ENCODE measurements around the gene BATF.

BATF gene

GRCh38 chr14:75558440-75558839 lies 36.2 kb downstream of the BATF start:
- DNase-seq (ENCODE audit: extremely low spot score, insufficient read length, low read depth) (no peak), FAIRE-seq (no peak)

- no peak for FAIRE-seq
These were observed 36.8 kb downstream of the BATF start for GRCh38 chr14:75559045-75559444.

GRCh38 chr14:75559451-75560222 lies 37.4 kb downstream of the BATF start:
- no peak for DNase-seq (ENCODE audit: extremely low spot score, insufficient read length, low read depth)
- FAIRE-seq, result peak; percentile 15

More at GRCh38 chr14:75559045-75559444, 36.8 kb downstream of the BATF start:
- no peak for DNase-seq (ENCODE audit: extremely low spot score, insufficient read length, low read depth)

GRCh38 chr14:75561013-75561432 lies 38.8 kb downstream of the BATF start:
- FAIRE-seq, result peak; percentile 67

GRCh38 chr14:75562089-75562488 lies 39.8 kb downstream of the BATF start:
- FAIRE-seq (no peak), DNase-seq (ENCODE audit: extremely low spot score, insufficient read length, low read depth) (no peak)

More at GRCh38 chr14:75561013-75561432, 38.8 kb downstream of the BATF start:
- DNase-seq (ENCODE audit: extremely low spot score, insufficient read length, low read depth), result no peak

GRCh38 chr14:75562489-75562888 lies 40.2 kb downstream of the BATF start:
- no peak for FAIRE-seq
- DNase-seq (ENCODE audit: extremely low spot score, insufficient read length, low read depth), result no peak

- DNase-seq (ENCODE audit: extremely low spot score, insufficient read length, low read depth), result no peak
- no peak for FAIRE-seq
These were observed 41.7 kb downstream of the BATF start for GRCh38 chr14:75563931-75564330.

GRCh38 chr14:75565056-75565455 lies 42.8 kb downstream of the BATF start:
- DNase-seq (ENCODE audit: extremely low spot score, insufficient read length, low read depth) (no peak), FAIRE-seq (no peak)

- DNase-seq (ENCODE audit: extremely low spot score, insufficient read length, low read depth), result no peak
- FAIRE-seq, result no peak
These were observed 44.1 kb downstream of the BATF start for GRCh38 chr14:75566321-75566720.

GRCh38 chr14:75566752-75567151 lies 44.5 kb downstream of the BATF start:
- DNase-seq (ENCODE audit: extremely low spot score, insufficient read length, low read depth) (no peak), FAIRE-seq (no peak)

GRCh38 chr14:75568140-75568539 lies 45.9 kb downstream of the BATF start:
- no peak for DNase-seq (ENCODE audit: extremely low spot score, insufficient read length, low read depth)
- no peak for FAIRE-seq

- DNase-seq (ENCODE audit: extremely low spot score, insufficient read length, low read depth) (no peak), FAIRE-seq (no peak)
These were observed 46.5 kb downstream of the BATF start for GRCh38 chr14:75568791-75569190.

- DNase-seq (ENCODE audit: extremely low spot score, insufficient read length, low read depth), result no peak
- FAIRE-seq, result no peak
These were observed 48.5 kb downstream of the BATF start for GRCh38 chr14:75570797-75571196.

- no peak for FAIRE-seq
- DNase-seq (ENCODE audit: extremely low spot score, insufficient read length, low read depth), result no peak
These were observed 49.8 kb downstream of the BATF start for GRCh38 chr14:75572104-75572503.

- FAIRE-seq (no peak), DNase-seq (ENCODE audit: extremely low spot score, insufficient read length, low read depth) (no peak)
These were observed 54.8 kb downstream of the BATF start for GRCh38 chr14:75577090-75577489.

- peak; percentile 91 for FAIRE-seq
- peak; percentile 68 for DNase-seq (ENCODE audit: extremely low spot score, insufficient read length, low read depth)
These were observed 55.4 kb downstream of the BATF start for GRCh38 chr14:75577729-75578101.

- DNase-seq (ENCODE audit: extremely low spot score, insufficient read length, low read depth) (peak; percentile 50), FAIRE-seq (no peak)
These were observed 56.0 kb downstream of the BATF start, which contains the start of gene FLVCR2 for GRCh38 chr14:75578102-75578785. Gene FLVCR2, plus strand, starts transcription at chr14:75578620. Its CDS starts 353 bp downstream, at chr14:75578973.

- FAIRE-seq, result no peak
- no peak for DNase-seq (ENCODE audit: extremely low spot score, insufficient read length, low read depth)
These were observed 56.6 kb downstream of the BATF start for GRCh38 chr14:75578786-75579337.

GRCh38 chr14:75579338-75579864 lies 57.1 kb downstream of the BATF start:
- DNase-seq (ENCODE audit: extremely low spot score, insufficient read length, low read depth) (no peak), FAIRE-seq (no peak)

- no peak for FAIRE-seq
- no peak for DNase-seq (ENCODE audit: extremely low spot score, insufficient read length, low read depth)
These were observed 57.6 kb downstream of the BATF start for GRCh38 chr14:75579882-75580281.

- no peak for DNase-seq (ENCODE audit: extremely low spot score, insufficient read length, low read depth)
These were observed 65.1 kb downstream of the BATF start for GRCh38 chr14:75587388-75587787.

More at GRCh38 chr14:75587388-75587787, 65.1 kb downstream of the BATF start:
- FAIRE-seq, result no peak

All from GM18507 (cell line).